Measurements from ENCODE around the gene DDX1. TPM values are rescaled to one million over a fixed set of nuclear protein-coding genes. Genes with fewer than 3 reads are reported as not detected.

The DDX1 gene
- total RNA-seq, 1 experiment from 2014 or later = 115 TPM

DNA sequence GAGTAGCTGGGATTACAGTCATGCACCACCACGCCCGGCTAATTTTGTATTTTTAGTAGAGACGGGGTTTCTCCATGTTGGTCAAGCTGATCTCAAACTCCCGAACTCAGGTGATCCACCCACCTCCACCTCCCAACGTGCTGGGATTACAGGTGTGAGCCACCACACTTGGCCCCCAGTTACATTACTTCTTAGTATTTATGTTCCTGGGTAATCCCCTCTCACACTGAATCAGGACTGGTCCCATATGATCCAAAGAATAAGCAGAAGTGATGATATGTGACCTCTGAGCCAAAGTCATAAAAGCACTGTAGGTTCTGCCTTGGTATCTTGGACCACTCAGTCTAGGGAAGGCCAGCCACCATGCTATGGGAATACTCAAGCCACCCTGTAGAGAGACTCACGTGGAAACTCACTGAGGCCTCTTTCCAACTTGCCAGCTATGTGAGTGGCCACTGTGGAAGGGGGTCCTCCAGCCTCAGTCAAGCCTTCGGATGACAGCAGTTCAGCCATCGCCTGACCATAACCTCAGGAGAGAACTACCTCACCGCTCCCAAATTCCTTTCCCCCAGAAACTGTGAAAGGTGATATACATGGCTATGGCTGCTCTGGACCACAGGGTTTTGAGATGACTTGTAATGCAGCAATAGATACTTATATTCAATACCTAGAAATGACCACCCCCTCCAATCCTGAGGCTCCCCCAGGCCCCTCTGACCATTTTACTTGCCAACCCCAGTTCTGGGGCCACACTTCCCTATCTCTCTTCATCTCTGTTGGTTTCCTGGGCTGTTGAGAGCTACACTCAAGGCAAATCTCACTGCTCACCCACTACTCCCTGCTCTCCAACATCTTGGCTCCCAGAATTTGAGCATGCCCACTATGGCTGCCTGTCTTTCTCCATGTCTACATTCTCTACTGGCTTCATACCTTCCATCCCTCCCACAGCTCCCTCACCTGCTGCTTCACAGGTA, 80.5 kb downstream of the DDX1 start:
- H3K27me3 Mint-ChIP-seq (ENCODE audit: low read depth) = no peaks in the 10 kb centered on the region; the same call in 1 of the 2 replicates
- H3K36me3 Mint-ChIP-seq = no peaks in the 10 kb centered on the region; the same call in 1 of the 2 replicates
- no peak for TF ChIP-seq PREB (CRISPR knock-in tag; IDR thresholded peaks at IDR 0.05; ENCODE audit: borderline replicate concordance)
- no peak for TF ChIP-seq JAZF1 (CRISPR knock-in tag; IDR thresholded peaks at IDR 0.05)
- TF ChIP-seq, protein P1, sequence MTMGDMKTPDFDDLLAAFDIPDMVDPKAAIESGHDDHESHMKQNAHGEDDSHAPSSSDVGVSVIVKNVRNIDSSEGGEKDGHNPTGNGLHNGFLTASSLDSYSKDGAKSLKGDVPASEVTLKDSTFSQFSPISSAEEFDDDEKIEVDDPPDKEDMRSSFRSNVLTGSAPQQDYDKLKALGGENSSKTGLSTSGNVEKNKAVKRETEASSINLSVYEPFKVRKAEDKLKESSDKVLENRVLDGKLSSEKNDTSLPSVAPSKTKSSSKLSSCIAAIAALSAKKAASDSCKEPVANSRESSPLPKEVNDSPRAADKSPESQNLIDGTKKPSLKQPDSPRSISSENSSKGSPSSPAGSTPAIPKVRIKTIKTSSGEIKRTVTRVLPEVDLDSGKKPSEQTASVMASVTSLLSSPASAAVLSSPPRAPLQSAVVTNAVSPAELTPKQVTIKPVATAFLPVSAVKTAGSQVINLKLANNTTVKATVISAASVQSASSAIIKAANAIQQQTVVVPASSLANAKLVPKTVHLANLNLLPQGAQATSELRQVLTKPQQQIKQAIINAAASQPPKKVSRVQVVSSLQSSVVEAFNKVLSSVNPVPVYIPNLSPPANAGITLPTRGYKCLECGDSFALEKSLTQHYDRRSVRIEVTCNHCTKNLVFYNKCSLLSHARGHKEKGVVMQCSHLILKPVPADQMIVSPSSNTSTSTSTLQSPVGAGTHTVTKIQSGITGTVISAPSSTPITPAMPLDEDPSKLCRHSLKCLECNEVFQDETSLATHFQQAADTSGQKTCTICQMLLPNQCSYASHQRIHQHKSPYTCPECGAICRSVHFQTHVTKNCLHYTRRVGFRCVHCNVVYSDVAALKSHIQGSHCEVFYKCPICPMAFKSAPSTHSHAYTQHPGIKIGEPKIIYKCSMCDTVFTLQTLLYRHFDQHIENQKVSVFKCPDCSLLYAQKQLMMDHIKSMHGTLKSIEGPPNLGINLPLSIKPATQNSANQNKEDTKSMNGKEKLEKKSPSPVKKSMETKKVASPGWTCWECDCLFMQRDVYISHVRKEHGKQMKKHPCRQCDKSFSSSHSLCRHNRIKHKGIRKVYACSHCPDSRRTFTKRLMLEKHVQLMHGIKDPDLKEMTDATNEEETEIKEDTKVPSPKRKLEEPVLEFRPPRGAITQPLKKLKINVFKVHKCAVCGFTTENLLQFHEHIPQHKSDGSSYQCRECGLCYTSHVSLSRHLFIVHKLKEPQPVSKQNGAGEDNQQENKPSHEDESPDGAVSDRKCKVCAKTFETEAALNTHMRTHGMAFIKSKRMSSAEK (CRISPR knock-in tag; IDR thresholded peaks at IDR 0.05; ENCODE audit: borderline replicate concordance) = no peak
- TF ChIP-seq FOXJ3 (CRISPR knock-in tag; IDR thresholded peaks at IDR 0.05; ENCODE audit: borderline replicate concordance) = no peak
- no peak for TF ChIP-seq OVOL2 (CRISPR knock-in tag; IDR thresholded peaks at IDR 0.05; ENCODE audit: borderline replicate concordance)
- TF ChIP-seq RELA (CRISPR knock-in tag; IDR thresholded peaks at IDR 0.05; ENCODE audit: borderline replicate concordance) = no peak
- TF ChIP-seq, protein P2, sequence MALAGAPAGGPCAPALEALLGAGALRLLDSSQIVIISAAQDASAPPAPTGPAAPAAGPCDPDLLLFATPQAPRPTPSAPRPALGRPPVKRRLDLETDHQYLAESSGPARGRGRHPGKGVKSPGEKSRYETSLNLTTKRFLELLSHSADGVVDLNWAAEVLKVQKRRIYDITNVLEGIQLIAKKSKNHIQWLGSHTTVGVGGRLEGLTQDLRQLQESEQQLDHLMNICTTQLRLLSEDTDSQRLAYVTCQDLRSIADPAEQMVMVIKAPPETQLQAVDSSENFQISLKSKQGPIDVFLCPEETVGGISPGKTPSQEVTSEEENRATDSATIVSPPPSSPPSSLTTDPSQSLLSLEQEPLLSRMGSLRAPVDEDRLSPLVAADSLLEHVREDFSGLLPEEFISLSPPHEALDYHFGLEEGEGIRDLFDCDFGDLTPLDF (CRISPR knock-in tag; IDR thresholded peaks at IDR 0.05) = no peak
- no peak for TF ChIP-seq STAT6 (CRISPR knock-in tag; conservative IDR thresholded peaks at IDR 0.05; ENCODE audit: low read depth)
- TF ChIP-seq ETV6 (CRISPR knock-in tag; IDR thresholded peaks at IDR 0.05) = no peak
- TF ChIP-seq ZNF423 (CRISPR knock-in tag; IDR thresholded peaks at IDR 0.05) = no peak
- TF ChIP-seq HMGA2 (CRISPR knock-in tag; IDR thresholded peaks at IDR 0.05) = no peak
- TF ChIP-seq, protein P3, sequence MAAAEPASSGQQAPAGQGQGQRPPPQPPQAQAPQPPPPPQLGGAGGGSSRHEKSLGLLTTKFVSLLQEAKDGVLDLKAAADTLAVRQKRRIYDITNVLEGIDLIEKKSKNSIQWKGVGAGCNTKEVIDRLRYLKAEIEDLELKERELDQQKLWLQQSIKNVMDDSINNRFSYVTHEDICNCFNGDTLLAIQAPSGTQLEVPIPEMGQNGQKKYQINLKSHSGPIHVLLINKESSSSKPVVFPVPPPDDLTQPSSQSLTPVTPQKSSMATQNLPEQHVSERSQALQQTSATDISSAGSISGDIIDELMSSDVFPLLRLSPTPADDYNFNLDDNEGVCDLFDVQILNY (CRISPR knock-in tag; IDR thresholded peaks at IDR 0.05) = no peak
- TF ChIP-seq MYBL2 (CRISPR knock-in tag; IDR thresholded peaks at IDR 0.05) = no peak
- peaks cover 14% of the 10 kb centered on the region for H3K9me3 Mint-ChIP-seq
- no peak overlapping the region for H3K4me3 Mint-ChIP-seq
- ChIA-PET CTCF (interaction anchor here (0.8 kb wide), 1 partner anchor 76 kb away, joined by 3 read pairs; no protein-coding TSS in a partner anchor), POLR2A (no interaction called here)
- H3K27ac Mint-ChIP-seq = no peak overlapping the region
- peaks cover 18% of the 10 kb centered on the region for H3K4me1 Mint-ChIP-seq
- DNase-seq (ENCODE audit: low spot score) (no peak), ATAC-seq (no peak)

All from WTC11 (cell line).